Thoracic aorta (tissue), 2 donors: Measurements from ENCODE around the gene IER5. TPM values are rescaled to one million over a fixed set of nuclear protein-coding genes. Genes with fewer than 3 reads are reported as not detected.

Experiments
- ATAC-seq: fragments of 150-250 bp; one replicate; pipeline ENCODE4 v1.8.0; 2017; ENCODE audit warnings: low read depth; ENCODE audit not compliant: insufficient number of reproducible peaks, low FRiP score
- DNase-seq: peaks from one replicate; pipeline ENCODE4 v3.0.0-alpha.2; 2020; ENCODE audit warnings: low spot score
- H3K27ac ChIP-seq, 2 donors: fragments of 200-600 bp; sonication (generic); 1 replicate in 1 of 2; 2 replicates in 1 of 2; pipeline ENCODE4 v1.5.1; 2016; ENCODE audit warnings: mild to moderate bottlenecking in 2 of 2, moderate library complexity in 2 of 2
- H3K27me3 ChIP-seq: fragments of 200-600 bp; sonication (generic); replicated peaks from 2 replicates; pipeline ENCODE4 v1.6.0; 2016; ENCODE audit warnings: mild to moderate bottlenecking; ENCODE audit not compliant: insufficient read depth
- H3K36me3 ChIP-seq: fragments of 200-600 bp; sonication (generic); one replicate; pipeline ENCODE4 v1.5.1; 2016
- H3K4me1 ChIP-seq, 2 donors: fragments of 200-600 bp; sonication (generic); 1 replicate in 1 of 2; 2 replicates in 1 of 2; pipeline versions ENCODE4 v1.5.1 to v1.6.0; 2016; ENCODE audit warnings: low read depth in 2 of 2, mild to moderate bottlenecking in 1 of 2; ENCODE audit not compliant: control insufficient read depth in 1 of 2
- H3K4me3 ChIP-seq: fragments of 200-600 bp; sonication (generic); 2 replicates; pipeline ENCODE4 v1.5.1; 2016; ENCODE audit warnings: mild to moderate bottlenecking
- H3K9me3 ChIP-seq: fragments of 200-600 bp; sonication (generic); 2 replicates; pipeline ENCODE4 v1.5.1; 2016
- CTCF ChIP-seq: fragments of 200-600 bp; sonication (generic); IDR thresholded peaks from one replicate; pipeline ENCODE4 v1.5.1; 2019; ENCODE audit warnings: antibody characterized with exemption
- total RNA-seq, 2 donors: library from RNA; depleted of rRNA; stranded (reverse); fragments of >200 nt; gene quantifications; one replicate each; pipeline versions ENCODE4 v1.1.0 to v1.2.3, GENCODE V29; 2016

IER5 gene
- total RNA-seq, 2 donors from 2014 or later = 20.2 to 55.8 TPM

GRCh38 chr1:181064011-181064623 lies 24.4 kb upstream of the IER5 start:
- Histone ChIP-seq H3K27ac (no peak overlapping the region), H3K9me3 (no peaks in the 10 kb centered on the region), H3K27me3 (no peaks in the 10 kb centered on the region), H3K4me1 (peaks cover 0 to 7% of the 10 kb centered on the region in 2 donors), H3K4me3 (no peak overlapping the region), H3K36me3 (no peaks in the 10 kb centered on the region)
- no peak for TF ChIP-seq CTCF
- ATAC-seq = no peak
- DNase-seq = no peak

DNA sequence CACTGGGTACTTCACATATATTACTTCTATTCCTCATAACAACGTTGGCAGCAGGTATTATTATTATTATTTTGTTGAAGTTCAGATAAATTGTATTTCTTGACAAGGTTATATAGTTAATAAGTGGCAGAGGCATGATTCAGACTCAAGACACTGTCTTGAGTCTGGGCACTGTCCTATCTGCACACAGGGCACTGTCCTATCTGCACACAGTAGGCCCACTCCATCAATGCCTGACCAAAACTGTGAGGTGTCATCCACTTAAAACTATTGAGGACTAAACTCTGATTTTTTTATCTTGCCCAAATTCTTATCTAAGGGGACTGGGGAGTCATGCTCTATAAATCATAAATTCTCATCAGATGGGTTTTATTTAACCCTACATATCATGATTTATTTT lies 23.8 kb upstream of the IER5 start:
- no peaks in the 10 kb centered on the region for H3K36me3 ChIP-seq
- peaks cover 0 to 7% of the 10 kb centered on the region in 2 donors for H3K4me1 ChIP-seq
- no peak for ATAC-seq
- no peak overlapping the region for H3K4me3 ChIP-seq
- no peak for DNase-seq
- no peak for TF ChIP-seq CTCF
- H3K27ac ChIP-seq = no peak overlapping the region
- H3K27me3 ChIP-seq = no peaks in the 10 kb centered on the region
- no peaks in the 10 kb centered on the region for H3K9me3 ChIP-seq

GRCh38 chr1:181073638-181074037 lies 14.9 kb upstream of the IER5 start:
- DNase-seq (no peak), ATAC-seq (no peak)
- Histone ChIP-seq H3K4me3 (no peak overlapping the region), H3K36me3 (no peaks in the 10 kb centered on the region), H3K27me3 (no peaks in the 10 kb centered on the region), H3K4me1 (no peaks in the 10 kb centered on the region), H3K9me3 (no peaks in the 10 kb centered on the region), H3K27ac (no peak overlapping the region)
- TF ChIP-seq CTCF = no peak

- no peaks in the 10 kb centered on the region for H3K36me3 ChIP-seq
- H3K9me3 ChIP-seq = no peaks in the 10 kb centered on the region
- DNase-seq (no peak), ATAC-seq (no peak)
- no peak for TF ChIP-seq CTCF
- H3K4me1 ChIP-seq = no peaks in the 10 kb centered on the region
- no peaks in the 10 kb centered on the region for H3K27me3 ChIP-seq
- H3K4me3 ChIP-seq = no peak overlapping the region
- H3K27ac ChIP-seq = no peak overlapping the region
Measured at GRCh38 chr1:181075766-181076350, 12.6 kb upstream of the IER5 start.

DNA sequence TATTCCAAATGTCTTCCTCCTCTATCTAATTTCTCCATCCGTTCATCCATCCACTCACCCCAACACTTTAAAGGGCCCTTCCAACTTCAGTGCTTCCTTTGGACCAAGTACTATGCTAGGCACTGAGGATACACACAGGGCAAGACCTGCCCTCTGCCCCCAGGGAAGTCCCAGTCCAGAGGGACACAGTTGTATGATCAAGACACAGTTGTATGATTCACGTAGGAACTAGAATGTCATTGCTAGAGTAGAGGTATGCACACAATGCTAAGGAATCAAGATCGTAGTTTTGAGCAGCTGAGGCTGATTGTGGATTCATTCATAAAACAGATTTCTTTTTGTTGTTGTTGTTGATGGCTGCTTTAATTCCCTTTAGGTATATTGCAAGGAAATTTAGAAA lies 11.6 kb upstream of the IER5 start:
- Histone ChIP-seq H3K36me3 (no peaks in the 10 kb centered on the region), H3K4me1 (no peaks in the 10 kb centered on the region), H3K4me3 (no peak overlapping the region), H3K27me3 (no peaks in the 10 kb centered on the region), H3K9me3 (no peaks in the 10 kb centered on the region), H3K27ac (no peak overlapping the region)
- no peak for TF ChIP-seq CTCF
- ATAC-seq (no peak), DNase-seq (no peak)
